SK-MEL-5 (cell line): ENCODE results near the gene NUDT9. TPM values are rescaled to one million over a fixed set of nuclear protein-coding genes. Genes with fewer than 3 reads are reported as not detected.
"Not testable (repeated sequence)": the region's sequence is repeated elsewhere in the genome, so short reads cannot be mapped to it uniquely, and the experiment has no call there.

Experiments used
- DNase-seq: peaks from one replicate; pipeline ENCODE4 v3.0.0-alpha.2; 2016; ENCODE audit warnings: low read depth, low spot score
- in situ Hi-C: cut with HindIII; loops from 2 replicates; pipeline ENCODE4 v1.10.0; 2016; ENCODE audit warnings: low sequenced_read_pairs, high pct_unique_total_duplicates, low pct_unique_long_range_greater_than_20kb
- total RNA-seq: library from RNA; depleted of rRNA; stranded (reverse); fragments of >200 nt; shearing (Covaris generic); gene quantifications from 2 replicates; pipeline ENCODE4 v1.2.3, GENCODE V29; 2014

Gene NUDT9
- total RNA-seq, 1 experiment from 2014 or later = 14.1 TPM

GRCh38 chr4:87403732-87404131 lies 18.6 kb upstream of the NUDT9 start:
- in situ Hi-C loops, DNase-seq: not testable (repeated sequence)

DNA sequence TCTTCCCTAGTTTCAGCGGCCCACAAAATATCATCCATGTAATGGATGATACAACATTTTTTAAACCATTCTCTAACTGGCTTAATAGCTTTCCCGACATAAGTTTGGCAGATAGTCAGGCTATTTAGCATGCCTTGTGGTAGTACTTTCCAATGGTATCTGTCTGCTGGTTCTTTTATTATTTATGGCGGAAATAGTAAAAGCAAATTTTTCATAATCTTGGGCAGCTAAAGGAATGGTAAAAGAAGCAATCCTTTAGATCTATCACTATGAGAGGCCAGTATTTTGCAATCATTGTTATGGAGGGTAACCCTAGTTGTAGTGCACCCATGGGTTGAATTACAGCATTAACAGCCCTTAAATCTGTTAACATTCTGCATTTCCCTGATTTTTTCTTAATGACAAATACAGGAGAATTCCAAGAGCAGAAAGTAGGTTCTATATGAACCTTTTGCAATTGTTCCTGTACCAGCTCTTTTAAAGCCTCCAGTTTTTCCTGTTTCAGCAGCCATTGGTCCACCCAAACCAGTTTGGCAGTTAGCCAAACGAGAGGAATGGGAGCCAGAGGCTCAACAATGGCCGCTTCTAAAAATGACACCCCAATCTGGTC lies 17.1 kb upstream of the NUDT9 start:
- no peak for DNase-seq
- in situ Hi-C loops = no loop called here

GRCh38 chr4:87406462-87406861 lies 15.9 kb upstream of the NUDT9 start:
- in situ Hi-C loops = no loop called here
- DNase-seq = no peak

GRCh38 chr4:87406902-87407301 lies 15.5 kb upstream of the NUDT9 start:
- DNase-seq, in situ Hi-C loops: not testable (repeated sequence)

- DNase-seq = no peak
- in situ Hi-C loops = no loop called here
Measured at GRCh38 chr4:87409420-87409939, 12.9 kb upstream of the NUDT9 start.

DNA sequence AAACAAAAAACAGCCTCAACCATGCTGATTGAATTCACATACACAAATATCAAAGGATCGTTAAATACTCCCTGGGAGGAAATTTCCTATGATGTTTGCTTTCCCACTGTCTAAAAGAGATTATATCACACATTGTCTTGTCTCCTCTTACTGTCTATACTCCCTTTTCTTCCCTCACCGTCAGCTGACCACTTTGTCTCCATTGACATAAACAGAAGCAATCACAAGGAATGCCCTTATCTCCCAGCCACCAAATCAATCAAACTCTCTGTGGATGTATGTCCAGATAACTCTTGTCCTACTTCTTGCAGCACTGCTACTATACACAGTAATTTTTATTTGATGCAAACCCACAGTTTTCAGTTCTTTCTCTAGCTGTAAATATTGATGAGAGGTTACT lies 12.2 kb upstream of the NUDT9 start:
- in situ Hi-C loops = no loop called here
- DNase-seq = peak; percentile 44

- in situ Hi-C loops = no loop called here
- DNase-seq = no peak
Measured at GRCh38 chr4:87410679-87411078, 11.7 kb upstream of the NUDT9 start.

- in situ Hi-C loops = no loop called here
- peak; percentile 87 for DNase-seq
Measured at GRCh38 chr4:87414816-87415215, 7.6 kb upstream of the NUDT9 start.

- DNase-seq = no peak
- in situ Hi-C loops = no loop called here
Measured at GRCh38 chr4:87416965-87417364, 5.4 kb upstream of the NUDT9 start.

- in situ Hi-C loops, DNase-seq: not testable (repeated sequence)
Measured at GRCh38 chr4:87418410-87418809, 4.0 kb upstream of the NUDT9 start.

- in situ Hi-C loops = no loop called here
Measured at GRCh38 chr4:87419578-87420249, 2.7 kb upstream of the NUDT9 start.

DNA sequence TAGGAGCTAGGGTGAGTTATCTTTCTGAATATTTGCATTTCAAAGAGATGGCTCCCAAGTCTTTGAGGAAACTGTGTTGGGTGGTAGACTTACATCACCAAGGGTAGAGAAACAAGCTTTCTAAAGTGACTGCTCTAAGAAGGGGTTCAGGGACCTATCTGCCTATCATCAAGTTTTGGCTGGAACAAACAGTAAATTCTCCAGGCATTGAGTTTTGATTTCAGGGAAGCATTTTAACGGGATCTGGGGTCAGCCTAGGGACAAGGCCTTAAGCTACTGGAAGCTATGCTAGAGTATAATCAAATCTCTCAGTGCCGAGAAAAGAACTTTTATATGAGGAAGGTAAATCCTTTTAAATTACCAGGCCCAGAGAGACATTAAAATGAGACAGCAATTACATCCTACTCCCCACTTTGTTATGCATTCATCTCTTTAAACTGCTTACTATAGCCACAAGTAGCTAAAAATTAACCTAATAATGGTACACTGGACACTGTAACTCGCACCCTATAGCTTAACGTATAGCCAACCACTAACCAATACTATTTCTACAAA lies 2.0 kb upstream of the NUDT9 start:
- in situ Hi-C loops = no loop called here

More at GRCh38 chr4:87419578-87420249, 2.7 kb upstream of the NUDT9 start:
- no peak for DNase-seq

GRCh38 chr4:87423317-87424098 lies 1.1 kb downstream of the NUDT9 start:
- DNase-seq = no peak
- in situ Hi-C loops = no loop called here

More for the DNA sequence above, 2.0 kb upstream of the NUDT9 start:
- DNase-seq = no peak

DNA sequence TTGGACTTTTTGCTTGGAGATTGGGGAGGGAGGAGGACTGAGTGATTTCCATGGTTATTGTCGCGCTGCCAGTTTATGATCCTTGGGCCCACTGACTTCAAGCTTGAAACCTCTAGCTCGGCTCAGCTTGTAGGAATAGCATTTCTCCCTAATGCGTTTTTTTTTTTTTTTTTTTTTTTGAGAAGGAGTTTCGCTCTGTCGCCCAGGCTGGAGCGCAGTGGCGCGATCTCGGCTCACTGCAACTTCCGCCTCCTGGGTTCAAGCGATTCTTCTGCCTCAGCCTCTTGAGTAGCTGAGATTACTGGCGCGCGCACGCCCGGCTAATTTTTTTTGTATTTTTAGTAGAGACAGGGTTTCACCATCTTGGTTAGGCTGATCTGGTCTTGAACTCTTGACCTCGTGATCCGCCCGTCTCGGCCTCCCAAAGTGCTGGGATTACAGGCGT lies 1.7 kb downstream of the NUDT9 start:
- DNase-seq, in situ Hi-C loops: not testable (repeated sequence)

DNA sequence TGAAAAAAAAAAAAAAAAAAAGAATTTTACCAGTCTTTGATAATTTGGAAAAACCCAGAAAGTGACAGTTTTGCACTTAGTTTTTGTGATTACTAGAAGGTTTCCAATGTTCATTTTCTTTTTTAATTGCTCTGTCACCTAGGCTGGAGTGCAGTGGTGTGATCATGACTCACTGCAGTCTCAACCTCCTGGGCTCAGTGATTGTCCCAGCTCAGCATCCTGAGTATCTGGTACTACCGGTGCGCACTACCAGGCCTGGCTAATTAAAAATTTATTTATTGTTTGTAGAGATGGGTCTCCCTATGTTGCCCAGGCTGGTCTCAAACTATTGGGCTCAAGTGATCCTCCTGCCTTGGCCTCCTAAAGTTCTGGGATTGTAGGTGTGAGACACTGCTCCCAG lies 3.3 kb downstream of the NUDT9 start:
- DNase-seq = no peak
- in situ Hi-C loops = no loop called here

DNA sequence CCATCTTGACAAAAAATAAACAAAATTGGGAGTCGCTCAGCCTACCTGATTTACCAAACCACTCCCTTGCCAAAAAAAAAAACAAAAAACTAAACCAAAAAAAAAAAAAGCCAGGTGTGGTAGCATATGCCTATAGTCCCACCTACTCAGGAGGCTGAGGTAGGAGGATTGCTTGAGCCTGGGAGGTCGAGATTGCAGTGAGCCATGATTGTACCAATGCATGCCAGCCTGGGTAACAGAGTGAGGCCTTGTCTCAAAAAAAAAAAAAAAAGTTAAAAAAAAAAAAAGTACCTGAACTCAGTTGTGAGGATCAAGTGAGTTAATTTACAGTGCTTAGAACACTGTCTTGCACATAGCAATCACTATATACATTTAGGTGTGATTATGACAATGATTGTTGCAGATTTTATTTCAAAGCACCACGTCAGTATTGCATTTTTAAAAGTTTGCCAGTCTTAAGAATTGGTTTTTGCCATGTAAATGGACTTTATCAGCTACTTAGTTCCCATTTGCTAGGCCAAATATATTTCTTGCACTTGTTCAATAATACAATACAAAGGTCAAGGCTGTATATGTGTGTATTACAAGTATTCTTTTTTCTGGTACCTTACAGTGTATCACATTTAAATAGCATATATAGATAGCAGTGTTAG lies 4.6 kb downstream of the NUDT9 start:
- in situ Hi-C loops = no loop called here
- no peak for DNase-seq

- in situ Hi-C loops = no loop called here
- DNase-seq = no peak
Measured at GRCh38 chr4:87427518-87427868, 5.1 kb downstream of the NUDT9 start.

- in situ Hi-C loops = no loop called here
- DNase-seq = no peak
Measured at GRCh38 chr4:87428979-87429378, 6.6 kb downstream of the NUDT9 start.
